Ishikawa (cell line): Measurements from ENCODE around the gene TPST2.

Experiments
- CEBPB ChIP-seq: IDR thresholded peaks from 2 replicates; pipeline ENCODE4 v1.6.1; 2012
- CREB1 ChIP-seq: IDR thresholded peaks from 2 replicates; pipeline ENCODE4 v1.6.1; 2012; ENCODE audit warnings: low read depth
- EGR1 ChIP-seq: IDR thresholded peaks from 2 replicates; pipeline ENCODE4 v1.6.1; 2012
- EP300 ChIP-seq: IDR thresholded peaks from 2 replicates; pipeline ENCODE4 v1.6.1; 2012; ENCODE audit warnings: borderline replicate concordance
- FOXM1 ChIP-seq: IDR thresholded peaks from 2 replicates; pipeline ENCODE4 v1.6.1; 2012; ENCODE audit warnings: low read depth, borderline replicate concordance
- NFIC ChIP-seq: IDR thresholded peaks from 2 replicates; pipeline ENCODE4 v1.6.1; 2012
- RAD21 ChIP-seq: IDR thresholded peaks from 2 replicates; pipeline ENCODE4 v1.6.1; 2012; ENCODE audit warnings: low read depth
- TAF1 ChIP-seq: IDR thresholded peaks from 2 replicates; pipeline ENCODE4 v1.6.1; 2012; ENCODE audit warnings: low read depth, mild to moderate bottlenecking
- TCF12 ChIP-seq: IDR thresholded peaks from 2 replicates; pipeline ENCODE4 v1.6.1; 2012; ENCODE audit warnings: low read depth
- TEAD4 ChIP-seq: IDR thresholded peaks from 2 replicates; pipeline ENCODE4 v1.6.1; 2012
- YY1 ChIP-seq: IDR thresholded peaks from 2 replicates; pipeline ENCODE4 v1.6.1; 2012; ENCODE audit warnings: low read depth
- ZBTB7A ChIP-seq: IDR thresholded peaks from 2 replicates; pipeline ENCODE4 v1.6.1; 2012; ENCODE audit warnings: low read depth
- TF ChIP-seq, protein P1 (sequence below): IDR thresholded peaks from 2 replicates; pipeline ENCODE4 v1.6.1; 2012
- TF ChIP-seq, protein P2 (sequence below): IDR thresholded peaks from 2 replicates; pipeline ENCODE4 v1.6.1; 2012
- TF ChIP-seq, protein P3 (sequence below): IDR thresholded peaks from 2 replicates; pipeline ENCODE4 v1.6.1; 2012; ENCODE audit warnings: low read depth, mild to moderate bottlenecking

TPST2 gene

DNA sequence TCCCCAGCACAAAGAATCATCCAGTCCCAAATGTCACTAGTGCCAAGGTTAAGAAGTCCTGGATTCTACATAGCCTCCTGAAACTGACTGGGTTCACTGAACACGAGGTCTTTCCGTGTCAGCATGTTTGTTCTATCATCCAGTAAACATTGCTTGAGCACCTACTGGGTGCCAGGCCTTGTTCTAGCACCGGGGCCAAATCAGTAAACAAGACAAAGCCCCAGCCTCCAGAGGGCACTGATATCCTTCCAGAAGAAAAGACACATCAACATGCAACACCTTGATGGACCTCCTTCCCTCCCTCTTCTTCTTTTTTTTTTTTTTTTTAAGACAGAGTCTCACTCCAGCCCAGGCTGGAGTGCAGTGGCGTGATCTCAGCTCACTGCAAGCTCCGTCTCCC is 26.9 kb downstream of the TPST2 start:
- TF ChIP-seq CEBPB = no peak
- peak; percentile 30 for TF ChIP-seq RAD21

DNA sequence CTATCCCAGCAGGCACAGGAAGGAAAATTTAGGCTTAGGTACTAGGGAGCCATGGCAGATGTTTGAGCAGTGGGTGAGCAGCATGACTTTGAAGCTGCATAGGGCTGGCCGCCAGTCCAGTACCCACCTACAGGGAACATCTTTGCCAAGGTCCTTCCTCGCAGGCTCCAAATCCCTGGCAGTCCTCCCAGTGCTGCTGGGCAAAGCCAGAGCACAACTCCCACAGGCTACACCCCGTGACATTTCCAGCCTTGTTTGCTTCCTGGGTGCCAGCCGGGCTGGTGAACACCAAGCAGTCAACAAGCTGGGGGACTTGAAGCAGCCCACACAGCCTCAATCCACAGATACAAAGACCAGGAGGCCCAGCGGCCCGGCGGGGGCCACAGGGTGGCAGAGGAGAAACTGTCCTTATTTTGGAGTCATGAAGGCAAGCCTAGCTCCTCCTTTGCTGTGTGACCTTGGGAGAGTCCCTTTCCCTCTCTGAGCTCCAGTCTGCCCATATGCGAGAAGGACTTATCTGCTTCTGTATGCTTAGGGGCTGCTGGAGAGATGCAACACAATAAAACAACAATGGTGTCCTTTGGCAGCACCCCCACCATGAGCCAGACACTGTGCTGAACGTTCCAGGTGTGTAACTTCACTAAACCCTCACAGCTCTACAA is 28.0 kb downstream of the TPST2 start:
- TF ChIP-seq, protein P1, sequence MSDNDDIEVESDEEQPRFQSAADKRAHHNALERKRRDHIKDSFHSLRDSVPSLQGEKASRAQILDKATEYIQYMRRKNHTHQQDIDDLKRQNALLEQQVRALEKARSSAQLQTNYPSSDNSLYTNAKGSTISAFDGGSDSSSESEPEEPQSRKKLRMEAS = no peak
- no peak for TF ChIP-seq FOXM1
- no peak for TF ChIP-seq EGR1
- no peak for TF ChIP-seq TCF12
- TF ChIP-seq CEBPB = no peak
- no peak for TF ChIP-seq TEAD4
- no peak for TF ChIP-seq RAD21
- TF ChIP-seq, protein P2, sequence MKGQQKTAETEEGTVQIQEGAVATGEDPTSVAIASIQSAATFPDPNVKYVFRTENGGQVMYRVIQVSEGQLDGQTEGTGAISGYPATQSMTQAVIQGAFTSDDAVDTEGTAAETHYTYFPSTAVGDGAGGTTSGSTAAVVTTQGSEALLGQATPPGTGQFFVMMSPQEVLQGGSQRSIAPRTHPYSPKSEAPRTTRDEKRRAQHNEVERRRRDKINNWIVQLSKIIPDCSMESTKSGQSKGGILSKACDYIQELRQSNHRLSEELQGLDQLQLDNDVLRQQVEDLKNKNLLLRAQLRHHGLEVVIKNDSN = no peak
- TF ChIP-seq ZBTB7A = no peak
- TF ChIP-seq, protein P3, sequence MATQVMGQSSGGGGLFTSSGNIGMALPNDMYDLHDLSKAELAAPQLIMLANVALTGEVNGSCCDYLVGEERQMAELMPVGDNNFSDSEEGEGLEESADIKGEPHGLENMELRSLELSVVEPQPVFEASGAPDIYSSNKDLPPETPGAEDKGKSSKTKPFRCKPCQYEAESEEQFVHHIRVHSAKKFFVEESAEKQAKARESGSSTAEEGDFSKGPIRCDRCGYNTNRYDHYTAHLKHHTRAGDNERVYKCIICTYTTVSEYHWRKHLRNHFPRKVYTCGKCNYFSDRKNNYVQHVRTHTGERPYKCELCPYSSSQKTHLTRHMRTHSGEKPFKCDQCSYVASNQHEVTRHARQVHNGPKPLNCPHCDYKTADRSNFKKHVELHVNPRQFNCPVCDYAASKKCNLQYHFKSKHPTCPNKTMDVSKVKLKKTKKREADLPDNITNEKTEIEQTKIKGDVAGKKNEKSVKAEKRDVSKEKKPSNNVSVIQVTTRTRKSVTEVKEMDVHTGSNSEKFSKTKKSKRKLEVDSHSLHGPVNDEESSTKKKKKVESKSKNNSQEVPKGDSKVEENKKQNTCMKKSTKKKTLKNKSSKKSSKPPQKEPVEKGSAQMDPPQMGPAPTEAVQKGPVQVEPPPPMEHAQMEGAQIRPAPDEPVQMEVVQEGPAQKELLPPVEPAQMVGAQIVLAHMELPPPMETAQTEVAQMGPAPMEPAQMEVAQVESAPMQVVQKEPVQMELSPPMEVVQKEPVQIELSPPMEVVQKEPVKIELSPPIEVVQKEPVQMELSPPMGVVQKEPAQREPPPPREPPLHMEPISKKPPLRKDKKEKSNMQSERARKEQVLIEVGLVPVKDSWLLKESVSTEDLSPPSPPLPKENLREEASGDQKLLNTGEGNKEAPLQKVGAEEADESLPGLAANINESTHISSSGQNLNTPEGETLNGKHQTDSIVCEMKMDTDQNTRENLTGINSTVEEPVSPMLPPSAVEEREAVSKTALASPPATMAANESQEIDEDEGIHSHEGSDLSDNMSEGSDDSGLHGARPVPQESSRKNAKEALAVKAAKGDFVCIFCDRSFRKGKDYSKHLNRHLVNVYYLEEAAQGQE = no peak
- TF ChIP-seq NFIC = no peak
- no peak for TF ChIP-seq YY1
- TF ChIP-seq CREB1 = no peak
- no peak for TF ChIP-seq EP300
- TF ChIP-seq TAF1 = no peak

DNA sequence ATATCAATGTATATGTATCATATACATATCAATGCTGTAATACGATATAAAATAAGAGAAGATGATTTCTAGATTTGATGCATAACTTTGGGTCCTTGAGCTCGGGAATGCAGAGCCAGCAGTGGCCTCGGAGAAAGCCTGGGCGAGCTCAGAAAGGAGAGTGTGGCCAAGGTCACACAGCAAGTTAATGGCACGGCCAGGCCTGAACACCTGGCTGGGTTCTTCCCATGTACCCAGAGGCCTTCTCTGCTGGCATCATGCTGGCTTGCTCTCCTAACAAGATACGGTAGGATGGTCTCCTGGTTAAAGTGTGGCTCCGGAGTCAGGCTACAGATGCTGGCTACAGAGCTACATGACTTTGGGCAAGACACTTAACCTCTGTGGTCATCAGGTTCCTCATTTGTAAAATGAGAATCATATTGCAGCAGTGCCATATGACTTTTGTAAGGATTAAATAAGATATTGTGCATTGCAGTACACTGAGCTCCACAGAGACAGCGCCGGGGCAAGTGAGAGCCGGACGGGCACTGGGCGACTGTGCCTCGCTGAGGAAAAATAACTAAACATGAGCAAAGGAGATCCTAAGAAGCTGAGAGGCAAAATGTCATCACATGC is 29.9 kb downstream of the TPST2 start:
- TF ChIP-seq, protein P2 = no peak
- no peak for TF ChIP-seq TCF12
- no peak for TF ChIP-seq CREB1

DNA sequence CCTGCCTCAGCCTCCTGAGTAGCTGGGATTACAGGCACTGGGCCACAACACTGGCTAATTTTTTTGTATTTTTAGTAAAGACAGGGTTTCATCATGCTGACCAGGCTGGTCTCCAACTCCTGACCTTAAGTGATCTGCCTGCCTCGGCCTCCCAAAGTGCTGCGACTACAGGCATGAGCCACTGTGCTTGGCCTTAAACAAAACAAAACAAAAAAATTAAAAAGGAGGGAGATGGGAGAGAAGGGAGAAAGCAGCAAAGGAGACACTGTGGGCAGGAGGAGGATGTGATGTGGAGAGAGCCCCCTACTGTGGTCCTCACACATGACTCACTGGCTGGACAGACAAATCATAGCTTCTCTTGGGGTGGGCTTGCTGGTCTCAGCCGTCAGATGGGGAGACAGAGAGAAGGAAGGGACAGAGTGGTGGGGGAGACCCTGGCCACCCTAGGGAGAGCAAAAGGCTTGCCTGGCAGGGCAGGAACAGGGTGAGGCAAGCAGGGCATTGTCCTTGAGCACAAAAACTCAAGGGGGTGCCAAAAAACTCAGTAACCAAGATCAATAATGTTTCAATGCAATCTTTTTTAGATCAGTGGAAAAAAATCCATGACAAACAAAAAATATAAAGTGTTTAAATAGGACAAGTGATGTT is 31.6 kb downstream of the TPST2 start:
- TF ChIP-seq TEAD4 = no peak
- TF ChIP-seq EP300 = no peak
- no peak for TF ChIP-seq YY1
- no peak for TF ChIP-seq EGR1

DNA sequence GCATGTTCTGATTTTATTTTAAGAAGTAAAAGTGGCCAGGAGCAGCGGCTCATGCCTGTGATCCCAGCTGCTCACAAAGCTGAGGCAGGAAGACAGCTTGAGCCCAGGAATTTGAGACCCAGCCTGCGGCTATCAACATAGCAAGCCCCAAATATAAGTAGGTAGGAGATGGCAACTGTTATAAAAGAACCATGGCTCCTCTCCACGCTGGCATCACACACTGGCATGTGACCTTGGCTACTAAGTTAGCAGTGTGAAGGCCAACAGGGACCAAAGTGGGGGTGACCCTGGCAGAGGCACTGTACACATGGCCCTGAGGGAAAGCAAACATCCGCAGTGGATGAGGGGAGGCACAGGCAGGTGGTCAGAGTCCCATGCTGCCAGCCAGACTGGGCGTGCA is 33.0 kb downstream of the TPST2 start:
- no peak for TF ChIP-seq TCF12
- no peak for TF ChIP-seq FOXM1
- no peak for TF ChIP-seq CREB1
- TF ChIP-seq EP300 = no peak
- no peak for TF ChIP-seq TEAD4
- TF ChIP-seq CEBPB = no peak
- TF ChIP-seq NFIC = no peak

DNA sequence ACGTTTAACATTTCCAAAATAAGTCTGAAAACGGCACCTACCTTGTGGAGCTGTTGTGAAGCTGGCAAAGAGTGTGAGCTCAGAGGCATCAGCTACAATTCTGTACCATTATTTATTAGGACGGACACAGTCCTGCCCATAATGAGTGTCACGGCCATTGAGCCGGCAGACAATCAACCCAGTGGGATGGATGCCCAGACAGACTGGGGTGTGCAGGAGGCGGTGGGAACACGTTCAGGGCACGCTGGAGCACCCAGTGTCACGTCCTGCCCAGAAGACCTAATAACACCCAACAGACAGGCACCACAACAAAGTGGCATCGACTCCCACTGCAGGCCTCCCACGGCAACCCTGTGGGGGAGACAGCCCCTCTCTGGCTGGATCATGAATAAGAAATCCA is 34.5 kb downstream of the TPST2 start:
- TF ChIP-seq EGR1 = no peak
- no peak for TF ChIP-seq EP300
- TF ChIP-seq, protein P3 = no peak
- no peak for TF ChIP-seq TCF12
- TF ChIP-seq, protein P2 = no peak
- TF ChIP-seq NFIC = no peak
- TF ChIP-seq ZBTB7A = no peak
- TF ChIP-seq CEBPB = no peak
- no peak for TF ChIP-seq TEAD4
- no peak for TF ChIP-seq FOXM1
- TF ChIP-seq, protein P1 = no peak
- no peak for TF ChIP-seq CREB1
- TF ChIP-seq RAD21 = no peak
- no peak for TF ChIP-seq YY1
- TF ChIP-seq TAF1 = no peak
